PC-9 (cell line): Measurements from ENCODE around the gene OR10J5. TPM values are rescaled to one million over a fixed set of nuclear protein-coding genes. Genes with fewer than 3 reads are reported as not detected.

Source experiments
- BruUV-seq: library from RNA; stranded (reverse); fragments of 400-500 nt; replicated peaks from 2 replicates; lab custom pipeline; 2021; lab: Mats Ljungman, UMichigan
- CTCF ChIA-PET: fragments of 300-600 bp; sonication (Branson Sonifier 250); formaldehyde crosslinking; loops from one replicate; lab custom pipeline; 2022; ENCODE audit warnings: antibody characterized with exemption; lab: Charles Lee
- POLR2A ChIA-PET: fragments of 300-600 bp; sonication (Branson Sonifier 250); formaldehyde crosslinking; loops from one replicate; lab custom pipeline; 2022; ENCODE audit warnings: antibody characterized with exemption; ENCODE audit not compliant: unreplicated experiment; lab: Charles Lee
- DNase-seq, 2 experiments: peaks; one replicate each; pipeline versions ENCODE4 v3.0.0 to v3.0.0-alpha.2; 2015 to 2022; ENCODE audit warnings: mixed read lengths in 1 of 2
- H2AFZ ChIP-seq: fragments of 200-600 bp; sonication (generic); 2 replicates; pipeline ENCODE4 v1.8.1; 2017; ENCODE audit warnings: antibody characterized with exemption
- H3F3A ChIP-seq: fragments of 200-600 bp; sonication (generic); 2 replicates; pipeline ENCODE4 v1.8.1; 2017; ENCODE audit warnings: antibody characterized with exemption, mild to moderate bottlenecking, low read depth; ENCODE audit not compliant: insufficient read depth
- H3K27ac ChIP-seq: fragments of 200-600 bp; sonication (generic); 2 replicates; pipeline ENCODE4 v1.6.1; 2016; ENCODE audit warnings: mixed run types
- H3K27me3 ChIP-seq: fragments of 200-600 bp; sonication (generic); 2 replicates; pipeline ENCODE4 v1.6.1; 2016; ENCODE audit warnings: low read depth, mixed run types; ENCODE audit not compliant: insufficient read depth
- H3K36me3 ChIP-seq: fragments of 200-600 bp; sonication (generic); 2 replicates; pipeline ENCODE4 v1.6.1; 2016; ENCODE audit warnings: low read depth, mixed run types
- H3K4me1 ChIP-seq: fragments of 200-600 bp; sonication (generic); replicated peaks from 2 replicates; pipeline ENCODE4 v1.6.1; 2016; ENCODE audit warnings: mixed run types; ENCODE audit not compliant: insufficient read depth
- H3K4me2 ChIP-seq: fragments of 200-600 bp; sonication (generic); 2 replicates; pipeline ENCODE4 v1.6.1; 2017; ENCODE audit warnings: mixed run types
- H3K4me3 ChIP-seq: fragments of 200-600 bp; sonication (generic); 2 replicates; pipeline ENCODE4 v1.6.1; 2016; ENCODE audit warnings: mixed run types
- H3K79me2 ChIP-seq: fragments of 200-600 bp; sonication (generic); 2 replicates; pipeline ENCODE4 v1.6.1; 2017; ENCODE audit warnings: low read depth, mixed run types
- H3K9me2 ChIP-seq: fragments of 200-600 bp; sonication (generic); 2 replicates; pipeline ENCODE4 v1.8.1; 2017; ENCODE audit warnings: mild to moderate bottlenecking; ENCODE audit not compliant: insufficient read depth
- H3K9me3 ChIP-seq: fragments of 200-600 bp; sonication (generic); 2 replicates; pipeline ENCODE4 v1.8.1; 2016; ENCODE audit warnings: low read depth; ENCODE audit not compliant: insufficient read depth
- H4K20me1 ChIP-seq: fragments of 200-600 bp; sonication (generic); 2 replicates; pipeline ENCODE4 v1.8.1; 2017; ENCODE audit not compliant: insufficient read depth
- EZH2 ChIP-seq: fragments of 200-600 bp; sonication (generic); IDR thresholded peaks from 2 replicates; pipeline ENCODE4 v1.8.0; 2017; ENCODE audit warnings: antibody characterized with exemption, low read depth
- intact Hi-C: fragments of 100-400 bp; cut with micrococcal nuclease; formaldehyde crosslinking; loops from one replicate; pipeline ENCODE4 v1.10.0; 2022; ENCODE audit not compliant: unreplicated experiment
- total RNA-seq: library from RNA; stranded (reverse); gene quantifications from 2 replicates; pipeline ENCODE4 v1.2.3, GENCODE V29; 2021
- TF ChIP-seq, protein P1 (sequence below): fragments of 200-600 bp; sonication (generic); conservative IDR thresholded peaks from 2 replicates; pipeline ENCODE4 v1.6.1; 2017; ENCODE audit warnings: mixed run types, antibody characterized with exemption, mild to moderate bottlenecking, moderate library complexity

Gene OR10J5
- total RNA-seq, 1 experiment from 2014 or later: not detected

DNA sequence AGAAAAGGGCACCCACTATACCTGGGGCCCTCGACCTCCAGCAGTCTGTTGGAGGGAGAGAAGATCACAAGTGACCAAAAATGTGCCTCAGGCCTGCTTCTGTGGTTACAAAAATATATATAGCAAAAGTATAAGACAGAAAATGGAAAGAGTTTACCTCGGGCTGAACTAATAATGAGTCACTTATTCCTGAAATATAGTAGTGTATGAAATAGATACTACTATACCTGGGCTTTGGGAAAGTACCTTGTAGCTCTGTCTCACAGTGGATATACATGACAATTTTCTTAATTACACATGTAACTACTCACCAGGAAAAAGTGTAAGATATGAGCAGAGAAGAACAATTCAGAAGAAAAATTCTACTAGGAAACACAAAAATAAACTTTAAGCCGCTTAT, 44.5 kb upstream of the OR10J5 start:
- no TSS peak for BruUV-seq
- Histone ChIP-seq H3K9me3 (no peaks in the 10 kb centered on the region), H2AFZ (no peak overlapping the region), H4K20me1 (no peaks in the 10 kb centered on the region), H3K27ac (no peak overlapping the region), H3K4me3 (no peak overlapping the region), H3K9me2 (no peaks in the 10 kb centered on the region), H3K79me2 (no peaks in the 10 kb centered on the region), H3K4me1 (no peaks in the 10 kb centered on the region), H3K27me3 (0 out of 2 replicates have a peak, but pooled peaks cover 3% of the 10 kb centered on the region), H3K4me2 (no peak overlapping the region), H3K36me3 (no peaks in the 10 kb centered on the region), H3F3A (no peaks in the 10 kb centered on the region)
- ChIA-PET CTCF (no interaction called here), POLR2A (no interaction called here)
- intact Hi-C loops: no loop called here
- DNase-seq: no peak
- no peak for TF ChIP-seq EZH2

DNA sequence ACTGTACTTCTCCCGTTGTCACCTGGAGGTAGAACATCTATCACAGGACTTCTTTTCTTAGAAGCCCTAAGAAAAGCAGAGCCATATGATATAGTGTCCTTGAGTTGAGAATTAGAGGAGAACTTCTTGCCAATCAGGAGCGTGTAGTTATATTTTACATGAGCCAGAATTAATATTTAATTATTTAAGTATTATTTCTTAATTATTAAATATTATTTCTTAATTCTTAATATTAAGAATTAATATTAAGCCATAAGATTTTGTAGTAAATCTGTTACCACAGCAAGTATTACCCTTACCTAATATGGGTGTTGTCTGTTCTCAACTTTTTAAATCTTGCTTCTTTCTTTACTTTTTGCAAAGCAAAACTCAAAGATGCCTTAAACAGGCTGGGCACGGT, 41.6 kb upstream of the OR10J5 start:
- no TSS peak for BruUV-seq
- no peak for DNase-seq
- Histone ChIP-seq H3K79me2 (no peaks in the 10 kb centered on the region), H3K9me2 (no peaks in the 10 kb centered on the region), H3K9me3 (no peaks in the 10 kb centered on the region), H4K20me1 (no peaks in the 10 kb centered on the region), H3K4me2 (no peak overlapping the region), H3K4me3 (no peak overlapping the region), H3F3A (no peaks in the 10 kb centered on the region), H3K27me3 (peaks cover 12% of the 10 kb centered on the region; the same call in 1 of the 2 replicates), H2AFZ (no peak overlapping the region), H3K36me3 (no peaks in the 10 kb centered on the region), H3K27ac (no peak overlapping the region), H3K4me1 (no peaks in the 10 kb centered on the region)
- ChIA-PET POLR2A (no interaction called here), CTCF (no interaction called here)
- intact Hi-C loops: no loop called here
- no peak for TF ChIP-seq EZH2

DNA sequence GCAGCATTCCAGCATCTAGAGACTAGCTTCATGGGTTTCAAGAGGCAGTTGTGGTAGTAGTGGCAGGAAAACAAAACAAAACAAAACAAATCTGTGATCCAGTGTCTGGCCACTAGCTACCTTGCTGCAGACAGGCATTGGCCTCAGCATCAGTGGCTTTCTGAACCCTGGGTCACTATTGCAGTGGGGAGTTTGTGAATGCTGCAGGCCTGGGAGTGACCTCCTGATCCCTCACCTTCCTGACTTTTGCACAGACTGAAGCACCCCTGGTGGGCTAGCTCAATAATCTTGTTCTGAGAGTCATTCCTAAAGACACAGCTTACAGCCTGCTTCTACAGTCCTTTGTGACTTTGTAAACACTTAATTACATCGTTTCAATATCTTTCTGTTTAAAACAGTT, 26.9 kb upstream of the OR10J5 start:
- DNase-seq: no peak
- Histone ChIP-seq H3K4me1 (no peaks in the 10 kb centered on the region), H2AFZ (no peak overlapping the region), H3K4me3 (no peak overlapping the region), H3K27me3 (no peaks in the 10 kb centered on the region), H3K9me2 (no peaks in the 10 kb centered on the region), H3K36me3 (no peaks in the 10 kb centered on the region), H3K4me2 (no peak overlapping the region), H4K20me1 (no peaks in the 10 kb centered on the region), H3K79me2 (no peaks in the 10 kb centered on the region), H3F3A (no peaks in the 10 kb centered on the region), H3K9me3 (no peaks in the 10 kb centered on the region; the same call in 1 of the 2 replicates), H3K27ac (no peak overlapping the region)
- TF ChIP-seq, protein P1, sequence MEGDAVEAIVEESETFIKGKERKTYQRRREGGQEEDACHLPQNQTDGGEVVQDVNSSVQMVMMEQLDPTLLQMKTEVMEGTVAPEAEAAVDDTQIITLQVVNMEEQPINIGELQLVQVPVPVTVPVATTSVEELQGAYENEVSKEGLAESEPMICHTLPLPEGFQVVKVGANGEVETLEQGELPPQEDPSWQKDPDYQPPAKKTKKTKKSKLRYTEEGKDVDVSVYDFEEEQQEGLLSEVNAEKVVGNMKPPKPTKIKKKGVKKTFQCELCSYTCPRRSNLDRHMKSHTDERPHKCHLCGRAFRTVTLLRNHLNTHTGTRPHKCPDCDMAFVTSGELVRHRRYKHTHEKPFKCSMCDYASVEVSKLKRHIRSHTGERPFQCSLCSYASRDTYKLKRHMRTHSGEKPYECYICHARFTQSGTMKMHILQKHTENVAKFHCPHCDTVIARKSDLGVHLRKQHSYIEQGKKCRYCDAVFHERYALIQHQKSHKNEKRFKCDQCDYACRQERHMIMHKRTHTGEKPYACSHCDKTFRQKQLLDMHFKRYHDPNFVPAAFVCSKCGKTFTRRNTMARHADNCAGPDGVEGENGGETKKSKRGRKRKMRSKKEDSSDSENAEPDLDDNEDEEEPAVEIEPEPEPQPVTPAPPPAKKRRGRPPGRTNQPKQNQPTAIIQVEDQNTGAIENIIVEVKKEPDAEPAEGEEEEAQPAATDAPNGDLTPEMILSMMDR: no peak
- TF ChIP-seq EZH2: no peak
- ChIA-PET POLR2A (no interaction called here), CTCF (no interaction called here)
- intact Hi-C loops: no loop called here
- no TSS peak for BruUV-seq

DNA sequence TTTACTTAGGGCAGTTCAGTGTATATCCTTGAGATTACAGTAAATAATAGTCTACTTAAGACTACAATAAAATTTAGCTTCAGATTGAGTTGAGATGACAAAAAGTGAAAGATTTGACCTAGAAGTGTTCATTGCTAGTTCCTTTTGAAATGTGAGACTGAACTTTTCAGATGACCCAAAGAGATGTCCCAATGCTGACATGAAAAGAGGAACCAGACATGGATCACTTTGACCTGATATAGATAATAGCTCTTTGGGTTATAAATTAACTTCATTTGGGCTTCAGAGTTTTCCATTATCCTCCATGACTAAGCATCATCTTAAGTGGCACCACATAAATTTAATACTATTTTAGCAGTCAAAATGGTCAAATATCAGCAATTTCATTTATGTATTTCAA, 25.7 kb upstream of the OR10J5 start:
- ChIA-PET CTCF (no interaction called here), POLR2A (no interaction called here)
- Histone ChIP-seq H3K4me3 (no peak overlapping the region), H3K27me3 (no peaks in the 10 kb centered on the region), H2AFZ (no peak overlapping the region), H3K4me2 (no peak overlapping the region), H3K79me2 (no peaks in the 10 kb centered on the region), H3K27ac (no peak overlapping the region), H3K4me1 (no peaks in the 10 kb centered on the region), H3K36me3 (no peaks in the 10 kb centered on the region), H4K20me1 (no peaks in the 10 kb centered on the region), H3F3A (no peaks in the 10 kb centered on the region), H3K9me2 (no peaks in the 10 kb centered on the region), H3K9me3 (no peaks in the 10 kb centered on the region; the same call in 1 of the 2 replicates)
- intact Hi-C loops: no loop called here
- no peak for DNase-seq
- BruUV-seq: no TSS peak
- TF ChIP-seq EZH2: no peak
- TF ChIP-seq, protein P1: no peak
